GM19467 (cell line): ENCODE data around the gene ZSWIM7.

Experiments used
- ATAC-seq: cut with Tn5 transposase; IDR thresholded peaks from one replicate; pipeline ENCODE4 v1.9.1; 2021; ENCODE audit warnings: mild to moderate bottlenecking, moderate library complexity; ENCODE audit not compliant: unreplicated experiment

ZSWIM7 gene

DNA sequence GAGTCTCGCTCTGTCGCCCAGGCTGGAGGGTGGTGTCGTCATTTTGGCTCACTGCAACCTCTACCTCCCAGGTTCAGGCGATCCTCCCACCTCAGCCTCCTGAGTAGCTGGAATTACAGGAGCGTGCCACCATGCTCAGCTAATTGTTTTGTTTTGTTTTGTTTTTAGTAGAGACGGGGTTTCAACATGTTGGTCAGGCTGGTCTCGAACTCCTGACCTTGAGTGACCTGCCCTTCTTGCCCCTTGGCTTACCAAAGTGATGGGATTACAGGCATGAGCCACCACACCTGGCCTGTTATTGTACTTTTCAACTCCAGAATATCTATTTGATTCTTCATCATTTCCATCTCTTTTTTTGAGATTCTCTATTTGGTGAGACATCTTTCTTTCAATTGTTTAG, 63.6 kb downstream of the ZSWIM7 start:
- ATAC-seq = no peak

DNA sequence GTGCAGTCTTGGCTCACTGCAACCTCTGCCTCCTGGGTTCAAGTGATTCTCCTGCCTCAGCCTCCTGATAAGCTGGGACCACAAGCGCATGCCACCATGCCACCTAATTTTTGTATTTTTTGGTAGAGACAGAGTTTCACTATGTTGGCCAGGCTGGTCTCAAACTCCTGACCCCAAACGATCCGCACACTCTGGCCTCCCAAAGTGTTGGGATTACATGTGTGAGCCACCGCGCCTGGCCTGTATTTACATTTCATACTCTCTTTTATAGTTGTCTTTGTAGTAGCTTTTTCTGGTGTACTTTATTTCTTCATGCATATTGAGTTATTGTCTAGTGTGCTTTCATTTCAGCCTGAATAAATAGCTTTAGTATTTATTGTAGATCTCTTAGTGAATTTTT, 64.6 kb downstream of the ZSWIM7 start:
- ATAC-seq = no peak

DNA sequence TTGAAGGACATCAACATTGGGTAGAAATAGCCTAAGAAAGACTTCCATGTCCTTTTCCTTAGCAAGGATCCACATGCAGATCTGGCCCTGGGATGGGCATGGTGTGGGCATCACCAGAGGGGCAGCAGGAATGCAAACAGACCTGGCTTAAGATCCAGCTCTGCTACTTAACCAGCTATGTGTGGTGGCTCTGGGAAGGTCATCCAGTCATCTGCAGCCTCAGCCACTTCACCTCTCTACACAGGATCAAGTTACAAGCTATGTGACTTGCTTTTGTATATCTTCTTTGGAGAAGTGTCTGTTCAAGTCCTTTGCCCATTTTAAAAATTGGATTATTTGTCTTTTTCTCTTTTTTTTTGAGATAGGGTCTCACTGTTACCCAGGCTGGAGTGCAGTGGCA, 68.1 kb downstream of the ZSWIM7 start:
- no peak for ATAC-seq

DNA sequence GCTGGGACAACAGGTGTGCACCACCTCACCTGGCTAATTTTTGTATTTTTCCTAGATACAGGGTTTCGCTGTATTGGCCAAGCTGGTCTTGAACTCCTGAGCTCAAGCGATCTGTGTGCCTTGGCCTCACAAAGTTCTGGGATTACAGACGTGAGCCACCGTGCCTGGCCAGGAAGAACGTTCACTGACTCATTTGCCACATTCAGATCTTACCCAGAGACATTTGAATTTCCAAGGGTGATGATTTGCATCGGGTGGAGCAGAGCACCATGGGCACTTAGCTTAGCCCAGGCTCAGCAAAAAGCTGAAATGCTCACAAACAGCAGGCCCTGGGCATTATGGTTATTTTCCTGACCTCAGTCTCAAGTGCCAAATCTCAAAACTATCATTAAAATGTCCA, 69.1 kb downstream of the ZSWIM7 start:
- ATAC-seq = no peak

DNA sequence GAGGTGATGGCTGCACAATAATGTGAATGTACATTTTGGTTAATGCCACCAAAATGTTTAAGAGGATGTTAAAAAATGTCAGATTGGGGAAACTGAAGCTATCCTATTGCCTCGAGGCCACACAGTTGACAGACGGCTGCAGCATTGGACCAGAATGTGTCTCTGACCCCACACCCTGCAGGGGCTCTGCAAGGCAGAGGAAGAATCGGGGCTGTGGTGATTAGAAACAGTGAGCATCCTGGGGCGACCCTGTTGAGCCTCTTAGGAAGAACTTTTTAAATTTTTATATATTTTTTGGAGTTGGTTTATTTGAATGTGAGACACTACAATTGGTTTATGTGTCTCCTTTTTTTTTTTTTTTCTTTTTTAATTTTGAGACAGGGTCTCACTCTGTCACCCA, 69.6 kb downstream of the ZSWIM7 start:
- no peak for ATAC-seq

DNA sequence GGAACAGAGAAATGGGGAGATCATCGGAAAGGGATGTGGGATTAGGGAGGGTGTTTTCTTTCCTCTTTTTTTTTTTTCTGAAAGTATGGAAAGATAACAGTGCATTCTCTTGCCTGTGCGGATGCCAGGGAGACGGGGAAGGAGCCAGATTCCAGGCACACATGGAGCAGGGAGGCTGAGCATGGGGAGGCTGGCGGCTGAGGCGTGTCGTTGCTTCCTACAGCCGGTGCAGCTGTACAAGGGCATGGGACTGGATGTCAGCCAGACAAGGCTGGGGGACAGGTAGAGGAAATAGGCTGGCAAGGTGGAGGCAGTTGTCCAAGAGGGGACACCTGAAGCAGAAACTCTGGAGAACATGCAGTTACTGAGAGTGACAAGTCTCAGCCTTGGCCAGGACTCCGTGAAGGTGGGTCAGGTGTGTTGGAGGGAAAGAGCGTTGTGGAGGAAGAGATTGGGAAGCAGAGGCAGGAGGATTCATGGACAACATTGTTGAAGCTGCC, 71.2 kb downstream of the ZSWIM7 start:
- no peak for ATAC-seq
